Posterior cingulate gyrus (tissue), 11 donors: ENCODE measurements around the gene AGRN.
"Not testable (repeated sequence)": the region's sequence is repeated elsewhere in the genome, so short reads cannot be mapped to it uniquely, and the experiment has no call there.

ENCODE experiments used
- DNase-seq, 10 donors: peaks; one replicate each; pipeline versions ENCODE4 v3.0.0 to v3.0.0-alpha.2; 2020 to 2021; ENCODE audit warnings: mixed read lengths in 3 of 10
- intact Hi-C: fragments of 100-400 bp; cut with DNase I; formaldehyde crosslinking; loops from one replicate; pipeline ENCODE4 v1.15.1; 2023

AGRN gene

GRCh38 chr1:1099506-1100183 is 79.7 kb downstream of the AGRN start:
- no peak for DNase-seq
- intact Hi-C loops = no loop called here

- DNase-seq = peak in 3 of 10 donors; percentile 18 to 64 (median 43)
- intact Hi-C loops = no loop called here
Measured at GRCh38 chr1:1100296-1100695, 80.4 kb downstream of the AGRN start.

- peak in 1 of 10 donors; percentile 3 for DNase-seq
- intact Hi-C loops = no loop called here
Measured at GRCh38 chr1:1101503-1101902, 81.6 kb downstream of the AGRN start.

GRCh38 chr1:1104152-1104551 is 84.2 kb downstream of the AGRN start:
- DNase-seq = peak in 2 of 10 donors; percentile 23 to 56
- intact Hi-C loops = not testable (repeated sequence)
